T follicular helper cell (primary cell): Measurements from ENCODE around the gene PIP5K1C.
A peak's percentile ranks its signal among the peaks of the same experiment; 100 is the strongest.

Experiments used
- DNase-seq: peaks from one replicate; pipeline ENCODE4 v3.0.0-alpha.2; 2020; ENCODE audit warnings: low read depth

The PIP5K1C gene

DNA sequence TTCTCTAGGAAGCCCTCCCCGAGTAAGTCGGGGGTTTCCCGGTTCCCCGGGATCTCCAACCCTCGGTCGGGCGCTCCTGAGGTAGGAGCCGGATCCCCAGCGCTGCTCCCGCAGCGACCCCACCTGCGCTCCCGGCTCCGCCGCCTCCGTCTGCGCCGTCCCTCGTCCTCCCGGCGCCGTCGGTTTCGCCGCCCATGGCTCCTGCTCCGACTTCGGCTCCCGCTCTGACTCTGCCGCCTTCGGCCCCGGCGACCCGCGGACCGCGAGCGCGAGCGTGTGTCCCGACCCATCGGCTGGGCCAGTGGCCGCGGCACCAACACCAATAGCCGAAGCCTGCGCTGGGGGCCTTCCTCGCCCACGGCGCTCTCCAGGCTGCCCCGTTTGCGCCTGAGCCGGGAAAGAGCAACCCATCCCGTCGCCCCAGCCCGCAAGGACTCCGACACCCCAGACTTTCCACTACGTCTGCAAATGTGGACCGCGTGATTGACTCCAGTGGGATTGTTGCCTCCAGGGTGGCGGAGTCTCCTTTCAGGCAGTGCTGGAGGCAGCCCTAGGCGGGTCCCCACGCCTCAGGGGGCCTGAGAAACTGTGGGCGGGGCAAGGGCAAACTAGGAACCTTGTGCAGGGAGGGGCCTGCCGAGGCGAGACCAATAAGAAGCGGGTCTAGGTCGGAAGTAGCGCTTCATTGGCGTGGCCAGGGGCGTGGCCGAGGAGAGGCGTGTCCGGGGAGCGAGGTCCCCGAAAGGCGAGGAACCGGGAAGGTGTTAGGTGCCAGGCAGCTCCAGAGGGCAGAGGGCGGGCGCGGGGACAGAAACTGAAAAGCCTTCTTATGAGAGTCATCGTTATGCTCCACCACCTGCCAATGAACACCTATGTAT lies 73.6 kb downstream of the PIP5K1C start, which contains the start of gene CACTIN:
TSS of gene CACTIN (minus strand) at position 318 of the 878 bp plus-strand sequence. CDS start at position 290, 28 bp downstream.
- DNase-seq = peak; percentile 98

DNA sequence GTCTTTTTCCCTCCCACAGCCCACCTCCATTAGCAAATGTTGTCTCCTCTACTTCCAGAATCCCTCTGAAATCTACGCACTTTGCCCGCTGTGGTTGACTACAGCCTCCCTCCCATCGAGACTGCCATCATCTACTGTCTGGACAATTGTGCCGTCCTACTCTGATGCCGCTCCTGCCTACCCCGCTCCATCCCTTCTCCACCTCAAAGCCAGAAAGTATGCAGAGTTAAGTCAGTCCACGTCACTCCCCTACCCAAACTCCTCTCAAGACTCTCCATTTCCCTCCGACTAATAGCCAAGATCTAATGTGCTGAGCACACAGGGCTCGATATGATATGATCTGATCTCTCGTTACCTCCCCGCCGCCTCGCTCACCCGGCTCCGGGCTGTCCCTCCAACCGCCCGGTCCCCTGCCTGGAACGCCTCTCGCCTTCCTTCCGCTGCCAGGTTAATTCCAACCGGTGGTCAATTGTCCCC lies 74.2 kb downstream of the PIP5K1C start:
- no peak for DNase-seq

DNA sequence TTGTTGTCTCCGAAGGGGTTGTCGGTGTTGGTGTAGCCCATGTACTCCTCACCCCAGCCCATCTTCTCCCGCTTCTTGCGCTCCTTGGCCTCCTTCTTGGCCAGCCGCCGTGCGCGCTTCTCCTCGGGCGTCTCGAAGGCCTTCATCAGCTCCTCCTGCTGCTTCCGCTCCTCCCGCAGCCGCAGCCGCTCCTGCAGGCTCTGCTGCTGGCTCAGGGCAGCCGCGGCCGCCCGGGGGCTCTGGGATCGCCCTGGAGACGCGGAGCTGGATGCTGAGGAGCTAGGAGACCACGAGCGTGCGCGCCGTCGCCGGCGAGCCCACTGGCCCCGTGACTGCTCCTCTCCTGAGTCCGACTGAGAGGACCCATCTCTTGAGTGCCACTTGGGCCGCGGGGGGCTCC lies 76.6 kb downstream of the PIP5K1C start:
- no peak for DNase-seq

DNA sequence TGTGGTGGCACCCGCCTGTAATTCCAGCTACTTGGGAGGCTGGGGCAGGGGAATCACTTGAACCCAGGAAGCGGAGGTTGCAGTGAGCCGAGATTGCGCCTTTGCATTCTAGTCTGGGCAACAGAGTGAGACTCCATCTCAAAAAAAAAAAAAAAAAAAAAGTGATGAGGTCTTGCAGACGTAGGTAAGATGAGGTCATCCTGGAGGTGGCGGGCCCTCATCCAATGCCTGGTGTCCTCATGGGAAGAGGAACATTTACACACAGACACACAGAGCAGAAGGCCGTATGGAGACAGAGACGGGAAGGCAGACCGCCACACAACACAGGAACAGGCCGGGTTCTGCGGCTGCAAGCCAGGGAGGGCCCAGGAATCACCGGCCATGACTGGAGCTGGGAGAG lies 78.0 kb downstream of the PIP5K1C start:
- DNase-seq = no peak

DNA sequence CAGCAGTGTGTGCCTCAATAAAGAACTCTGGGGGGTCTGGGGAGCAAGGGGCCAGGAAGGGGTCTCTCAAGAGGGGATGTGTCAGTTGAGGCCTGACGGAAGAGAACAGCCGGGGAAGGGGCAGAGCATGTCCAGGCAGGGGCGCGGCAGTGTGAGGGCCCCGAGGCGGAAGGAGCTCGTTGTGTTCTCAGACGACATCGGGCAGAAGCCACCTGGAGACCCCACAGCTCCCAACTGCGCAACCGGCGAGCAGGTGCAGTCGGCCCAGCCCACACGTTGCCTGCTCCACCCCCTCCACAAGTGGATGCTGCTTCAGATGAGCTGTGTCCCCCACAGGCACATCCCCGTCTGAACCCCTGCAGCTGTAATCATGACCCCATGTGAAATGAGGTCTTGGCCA lies 78.6 kb downstream of the PIP5K1C start:
- DNase-seq = no peak

DNA sequence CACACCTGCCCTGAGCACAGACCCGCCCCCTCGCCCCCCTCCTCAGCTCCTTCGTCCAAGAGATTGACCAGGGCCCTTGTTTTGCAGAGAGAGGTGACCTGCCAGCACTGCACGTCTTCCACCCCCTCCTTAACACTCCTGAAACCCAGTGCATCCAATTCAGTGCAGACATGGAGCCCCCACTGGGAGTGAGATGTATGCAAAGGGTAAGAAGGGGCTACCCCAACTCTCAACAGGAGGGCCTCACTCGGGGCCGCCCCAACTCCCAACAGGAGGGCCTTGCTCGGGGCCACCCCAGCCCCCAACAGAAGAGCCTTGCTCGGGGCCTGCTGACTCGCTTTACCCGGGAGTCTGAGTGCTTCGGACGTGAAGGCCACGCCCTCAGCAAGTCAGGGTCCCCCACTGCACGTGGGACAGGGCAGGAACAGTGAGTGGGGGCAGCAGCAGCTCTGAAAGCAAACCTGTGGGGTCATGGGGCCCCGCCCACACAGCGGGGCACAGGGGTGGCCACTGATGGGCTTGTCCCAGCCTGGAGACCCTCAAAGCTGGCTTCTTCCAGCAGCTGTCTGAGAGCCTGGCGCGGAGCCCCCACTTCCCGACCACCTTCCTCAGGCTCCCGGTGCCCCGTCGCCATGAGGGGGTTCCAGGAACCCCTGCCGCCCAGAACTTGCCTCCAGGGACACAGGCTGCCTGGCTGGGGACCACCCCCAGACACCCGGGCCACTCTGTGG lies 79.3 kb downstream of the PIP5K1C start:
- DNase-seq = no peak

DNA sequence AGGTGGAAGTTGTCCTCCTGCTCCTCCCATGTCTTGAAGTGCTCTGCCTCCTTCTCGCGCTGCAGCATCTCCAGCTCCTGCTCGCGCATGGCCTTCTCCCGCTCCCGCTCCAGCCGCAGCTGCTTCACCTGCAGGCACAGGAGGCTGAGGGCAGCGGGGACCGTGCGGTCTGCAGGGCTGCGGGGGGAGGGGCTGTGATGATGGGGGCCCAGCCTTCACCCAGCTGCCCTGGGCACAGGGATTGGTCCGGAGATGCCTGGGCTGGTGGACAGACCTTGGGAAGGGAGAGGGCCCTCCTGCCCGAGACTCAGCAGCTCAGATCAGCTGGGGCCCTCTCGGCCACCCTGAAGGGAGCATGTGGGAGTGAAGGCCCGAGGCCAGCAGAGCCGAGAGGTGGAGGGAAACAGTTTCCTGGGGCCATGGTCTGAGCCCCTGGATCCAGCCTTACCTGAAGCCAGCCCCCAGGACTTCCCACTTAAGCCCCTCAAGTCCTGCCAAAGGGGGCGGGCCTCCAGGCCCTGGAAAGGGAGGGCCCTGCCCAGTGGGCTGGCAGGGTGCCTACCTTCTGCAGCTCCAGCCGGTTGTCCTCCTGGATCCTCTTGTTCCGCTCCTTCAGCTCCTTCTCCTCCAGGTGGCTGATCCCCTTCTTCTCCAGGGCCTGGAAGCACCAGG lies 80.0 kb downstream of the PIP5K1C start:
- no peak for DNase-seq

DNA sequence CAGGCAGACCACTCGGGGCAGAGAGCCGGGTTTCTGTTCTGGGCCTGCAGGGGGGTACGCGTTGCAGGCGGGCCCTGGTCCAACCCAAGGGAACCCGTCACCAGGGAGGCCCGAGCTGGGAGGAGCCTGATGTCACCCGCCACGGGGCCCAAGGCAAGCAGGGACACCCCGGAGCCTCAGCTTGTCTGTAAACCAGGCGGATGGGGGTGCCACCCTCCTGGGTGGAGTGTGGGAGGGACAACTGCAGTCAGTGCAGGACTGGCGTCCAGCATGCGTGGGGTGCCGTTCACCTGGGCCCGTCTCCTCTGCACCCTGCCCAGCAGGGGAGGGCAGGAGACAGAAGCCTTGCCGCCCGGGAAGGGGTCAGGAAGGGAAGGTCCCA lies 80.6 kb downstream of the PIP5K1C start:
- DNase-seq = no peak

DNA sequence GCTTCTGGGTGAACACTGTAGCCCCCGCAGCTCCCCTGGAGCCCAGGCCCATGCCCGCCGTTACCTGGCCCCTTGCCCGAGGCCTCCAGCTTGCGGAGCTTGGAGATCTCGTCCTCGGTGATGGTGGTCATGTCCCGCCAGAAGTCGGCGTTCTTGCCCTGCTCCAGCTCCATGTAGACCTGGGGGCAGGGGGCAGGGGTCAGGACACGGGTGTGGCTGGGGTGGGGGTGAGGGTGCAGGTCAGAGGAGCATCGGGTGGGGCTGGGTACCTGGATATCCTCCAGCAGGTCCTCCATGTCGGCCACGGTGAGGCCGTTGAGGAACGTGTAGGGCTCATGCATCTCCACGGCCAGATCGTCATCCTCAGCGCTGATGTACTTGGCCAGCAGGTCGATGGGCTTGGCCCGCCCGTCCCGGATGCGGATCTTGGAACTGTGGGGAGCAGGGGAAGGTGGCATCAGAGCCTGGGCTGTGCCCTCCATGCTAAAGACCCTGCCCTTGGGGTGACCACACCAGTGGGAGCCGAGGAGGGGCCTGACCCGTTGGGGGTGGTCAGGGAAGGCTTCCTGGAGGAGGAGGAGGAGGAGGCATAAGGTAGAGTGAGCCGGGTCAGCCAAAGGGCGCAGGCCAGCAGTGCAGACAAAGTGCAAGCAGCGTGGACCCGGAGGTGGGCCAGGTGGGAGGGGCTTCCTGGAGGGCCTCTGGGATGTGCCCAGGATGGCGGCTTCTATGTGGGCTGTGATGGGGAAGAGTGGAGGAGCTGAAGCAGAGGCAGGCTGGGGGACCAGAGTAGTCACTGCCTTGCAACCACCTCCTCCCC lies 81.2 kb downstream of the PIP5K1C start:
- DNase-seq = no peak

DNA sequence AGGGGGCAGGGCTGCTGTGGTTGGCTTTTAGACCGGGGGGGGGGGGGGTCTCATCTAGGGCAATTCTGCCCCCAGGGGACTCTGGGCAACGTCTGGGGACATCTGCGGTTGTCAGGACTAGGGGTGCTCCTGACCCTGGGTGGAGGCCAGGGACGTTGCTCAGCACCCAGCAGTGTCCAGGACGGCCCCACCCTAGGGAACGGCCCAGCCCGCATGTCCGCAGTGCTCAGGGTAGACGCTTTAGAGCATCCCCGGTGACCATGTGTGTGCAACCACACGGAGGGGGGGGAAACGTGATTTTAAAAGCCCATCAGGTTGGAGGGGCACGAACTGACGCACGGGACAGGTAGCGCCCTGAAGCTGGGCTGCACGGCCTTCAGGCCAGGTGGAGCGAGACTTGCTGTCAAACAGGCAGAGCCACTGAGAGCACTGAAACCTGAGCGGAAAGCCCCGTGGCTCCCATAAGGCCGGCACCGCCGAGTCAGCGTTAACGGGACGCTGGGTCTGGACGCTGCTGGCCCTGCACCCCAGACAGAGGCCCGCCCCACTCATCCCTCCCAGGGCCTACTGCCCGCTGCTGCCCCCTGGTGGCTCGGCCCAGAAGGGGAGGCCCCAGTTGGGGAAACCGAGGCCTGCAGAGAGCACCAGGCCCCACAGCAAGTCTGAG lies 82.0 kb downstream of the PIP5K1C start:
- peak; percentile 34 for DNase-seq

DNA sequence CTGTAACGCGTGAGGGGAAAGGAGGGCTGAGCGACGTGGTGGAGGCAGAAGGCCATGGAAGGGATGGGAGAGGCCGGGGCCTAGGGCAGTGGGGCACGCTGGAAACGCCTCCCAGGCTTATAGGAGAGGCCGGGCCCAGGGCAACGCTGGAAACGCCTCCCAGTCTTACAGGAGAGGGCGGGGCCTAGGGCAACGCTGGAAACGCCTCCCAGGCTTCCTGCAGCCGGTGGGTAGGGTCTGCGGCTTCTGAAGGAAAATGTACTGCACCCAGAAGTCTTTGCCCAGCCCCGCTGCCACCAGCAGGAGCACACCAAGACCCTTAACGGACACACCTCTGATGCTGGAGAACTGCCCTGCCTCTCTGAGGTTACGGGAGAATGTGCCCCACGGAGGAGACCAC lies 82.8 kb downstream of the PIP5K1C start:
- DNase-seq = no peak

DNA sequence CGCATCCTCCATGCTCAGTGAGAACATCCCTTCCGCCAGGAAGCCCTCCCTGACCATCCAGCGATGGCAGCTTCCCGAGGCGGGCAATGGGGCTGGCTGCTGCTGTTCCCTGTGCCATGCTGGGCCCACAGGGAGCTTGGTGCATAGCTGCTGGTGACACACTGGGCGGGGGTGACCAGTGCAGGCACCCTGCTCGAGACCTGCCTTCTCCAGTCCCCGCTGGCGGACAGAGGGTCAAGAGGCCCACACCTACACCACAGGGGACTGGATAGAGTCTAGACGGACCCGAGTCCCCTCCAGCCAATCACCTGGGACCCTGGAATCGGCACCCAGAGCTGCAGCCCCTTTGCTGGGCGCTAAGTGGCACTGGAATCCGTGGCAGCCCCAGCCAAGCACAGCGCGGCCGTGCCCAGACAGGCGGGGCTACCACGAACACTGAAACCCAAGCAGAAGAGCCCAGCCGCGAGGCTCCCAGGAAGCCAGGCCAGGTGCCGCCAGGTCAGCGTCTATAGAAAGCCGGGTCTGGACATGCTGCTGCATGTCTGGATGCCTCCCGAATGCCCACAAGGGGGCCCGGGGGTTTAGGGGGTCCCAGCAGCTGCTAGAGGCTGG lies 84.6 kb downstream of the PIP5K1C start:
- DNase-seq = no peak

DNA sequence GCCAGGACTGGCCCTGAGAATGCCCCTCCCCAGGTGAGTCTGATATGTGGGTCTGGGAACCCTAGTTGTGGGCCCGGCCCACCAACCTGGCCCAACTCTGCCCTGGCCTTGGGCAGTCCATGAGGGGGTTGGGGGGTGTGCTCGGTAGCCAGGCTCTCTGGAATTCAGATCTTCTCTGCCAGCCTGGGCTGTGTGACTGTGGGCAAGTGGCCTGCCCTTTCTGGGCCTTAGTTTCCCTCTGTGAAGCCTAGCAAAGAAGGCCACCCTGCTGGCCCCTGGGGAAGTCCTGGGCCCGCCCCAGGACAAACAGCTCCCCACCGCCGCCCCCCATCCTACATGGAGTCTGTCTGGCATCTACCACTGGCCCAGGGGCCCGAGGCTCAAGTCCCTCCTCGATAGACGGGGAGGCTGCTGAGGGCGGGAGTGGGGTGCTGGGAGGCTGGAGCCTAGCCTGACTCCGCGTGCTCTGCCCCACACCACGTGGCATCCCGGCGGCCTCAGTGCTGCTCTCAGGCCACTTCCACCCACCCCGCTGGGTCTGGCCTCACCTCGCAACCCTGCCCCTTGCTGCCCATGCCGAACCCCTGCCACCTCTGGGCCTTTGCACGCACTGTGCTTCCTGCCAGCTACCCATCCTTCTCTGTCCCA lies 85.3 kb downstream of the PIP5K1C start:
- DNase-seq = no peak

DNA sequence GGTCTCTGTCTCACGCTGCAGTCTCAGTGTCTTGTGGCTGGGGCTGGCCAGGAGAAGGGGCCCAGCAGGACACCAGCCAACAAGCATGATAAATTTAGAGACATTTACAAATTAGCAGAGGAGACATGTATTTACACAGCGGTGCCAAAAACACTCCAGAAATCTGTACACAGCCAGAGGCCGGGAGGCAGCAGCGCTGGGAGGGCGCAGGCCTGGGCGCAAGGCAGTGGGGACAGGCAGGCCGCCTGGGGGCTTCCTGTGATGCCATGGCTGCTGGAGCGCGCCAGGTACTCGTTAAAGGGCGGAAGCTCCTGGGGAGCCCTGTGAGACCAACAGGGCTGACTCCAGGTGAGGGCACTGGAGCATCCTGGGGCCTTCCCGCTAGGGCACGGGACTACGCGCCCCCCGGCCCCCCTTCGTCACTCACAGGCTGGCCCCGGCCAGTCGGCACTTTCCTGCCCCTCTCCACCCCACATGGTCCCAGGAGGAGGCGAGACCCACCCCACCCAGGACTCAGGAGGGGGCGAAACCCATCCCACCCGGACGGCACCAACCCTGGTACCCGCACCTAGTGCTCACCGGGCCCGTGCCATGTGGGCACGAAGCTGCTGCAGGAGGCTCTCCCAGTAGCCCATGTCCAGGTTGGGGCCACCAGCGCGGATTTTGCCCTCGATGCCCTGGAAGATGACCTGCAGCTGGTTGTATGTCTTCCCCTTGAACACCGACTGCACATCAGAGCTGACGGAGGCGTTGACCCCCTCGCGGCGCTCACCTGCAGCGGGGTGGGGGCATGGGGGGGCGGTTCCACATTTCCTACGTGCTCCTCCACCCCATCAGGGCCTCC lies 86.2 kb downstream of the PIP5K1C start:
- no peak for DNase-seq

DNA sequence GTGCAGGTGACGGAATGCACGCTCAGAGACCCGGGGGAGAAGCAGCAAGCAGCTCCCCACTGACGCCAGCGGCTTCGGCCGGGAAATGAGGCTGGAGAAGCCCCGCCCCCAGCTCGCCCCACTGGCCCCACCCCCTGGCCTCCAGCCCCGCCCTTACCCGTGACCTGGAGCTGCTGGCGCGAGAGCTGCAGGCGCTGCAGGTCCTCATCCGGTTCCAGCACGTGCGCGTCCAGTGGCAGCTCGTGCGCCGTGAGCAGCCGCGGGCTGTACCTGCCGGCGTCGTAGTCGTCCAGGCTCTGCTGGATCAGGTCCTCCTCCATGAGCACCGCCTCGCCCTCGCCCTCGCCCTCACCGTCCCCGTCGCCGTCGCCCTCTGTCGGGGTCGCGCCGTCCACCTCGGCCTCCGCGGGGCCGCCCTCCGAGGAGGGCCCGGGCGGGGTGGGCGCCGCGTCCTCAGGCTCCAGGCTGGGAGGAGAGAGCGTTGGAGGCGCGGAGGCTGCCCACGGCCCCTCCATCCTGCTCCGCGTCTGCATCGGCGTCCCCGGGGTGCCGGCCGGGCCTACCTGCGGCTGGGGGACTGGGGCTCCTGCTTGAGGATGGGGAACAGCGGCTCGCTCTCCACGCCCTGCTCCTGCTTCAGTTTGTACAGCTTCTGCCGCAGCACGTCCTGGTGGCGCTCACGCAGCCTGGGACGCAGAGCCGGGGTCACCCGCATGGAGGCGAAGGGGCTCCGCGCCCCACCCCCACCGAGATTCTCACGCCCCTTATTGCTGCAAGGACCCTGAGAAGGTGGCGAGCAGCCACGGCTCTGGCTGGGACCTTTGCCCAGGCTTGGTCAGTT lies 87.1 kb downstream of the PIP5K1C start:
- no peak for DNase-seq

DNA sequence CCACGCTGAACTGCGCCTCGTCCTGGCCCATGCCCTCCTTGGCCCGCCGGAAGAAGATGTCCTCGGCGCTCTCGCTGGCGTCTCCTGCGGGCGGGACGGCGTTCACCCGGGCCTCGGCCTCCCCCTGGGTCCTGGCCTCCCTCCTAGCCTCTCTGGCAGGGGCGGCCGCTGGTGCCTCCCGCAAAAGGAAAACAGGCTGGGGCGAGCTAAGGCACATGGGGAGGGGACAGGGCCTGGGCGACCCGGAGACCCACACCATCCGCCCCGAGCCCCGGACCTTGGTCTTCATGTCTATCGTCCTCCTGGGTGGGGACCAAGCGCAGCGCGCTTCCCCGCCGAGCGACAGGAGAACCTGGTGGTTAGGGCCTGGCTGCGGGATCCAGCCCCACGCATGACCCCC lies 87.9 kb downstream of the PIP5K1C start:
- no peak for DNase-seq

DNA sequence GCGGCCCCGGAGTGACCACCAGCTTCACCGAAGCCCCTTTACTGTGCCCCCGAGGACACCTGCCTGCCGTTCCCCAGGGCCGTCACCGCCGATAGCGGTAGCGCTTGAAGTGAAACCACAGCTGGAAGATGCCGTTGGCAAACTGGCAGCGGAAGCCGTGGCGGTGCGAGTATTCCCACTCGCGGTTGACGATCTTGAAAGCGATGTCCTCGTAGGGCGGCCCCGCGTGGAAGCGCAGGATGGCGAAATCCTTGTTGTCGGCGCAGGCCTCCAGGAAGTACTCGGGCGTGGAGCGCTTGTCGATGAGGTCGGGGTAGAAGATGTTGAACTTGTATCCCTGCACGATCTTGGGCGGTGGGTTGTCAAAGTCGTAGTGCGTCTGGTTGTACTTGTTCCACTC lies 88.4 kb downstream of the PIP5K1C start:
- DNase-seq = no peak
